Measurements from ENCODE around the gene BRSK1. TPM values are rescaled to one million over a fixed set of nuclear protein-coding genes. Genes with fewer than 3 reads are reported as not detected.

The BRSK1 gene
- total and polyA plus RNA-seq, 2 of the 8 experiments (the other 6 are each of a cell fraction or from before 2014, with no cell fraction given), result 27.6 to 32.7 TPM

GRCh38 chr19:55297267-55297666 is 13.5 kb downstream of the BRSK1 start (continued):
- TF ChIP-seq USF2 (IDR thresholded peaks at IDR 0.05; ENCODE audit: low read length) (no peak), CHD2 (IDR thresholded peaks at IDR 0.05; ENCODE audit: low read length) (no peak), TAF7 (optimal IDR thresholded peaks at IDR 0.05; ENCODE audit: borderline replicate concordance, low read depth, low read length) (no peak), SUZ12 (IDR thresholded peaks at IDR 0.05; ENCODE audit: low read length) (no peak)
